H1 (cell line): ENCODE data around the gene TINAG. TPM values are rescaled to one million over a fixed set of nuclear protein-coding genes. Genes with fewer than 3 reads are reported as not detected.

Experiments used
- CTCF ChIA-PET: fragments of 300-600 bp; sonication (Branson Sonifier 250); formaldehyde crosslinking; loops from one replicate; lab custom pipeline; 2021; ENCODE audit not compliant: partially characterized antibody; lab: Charles Lee
- POLR2A ChIA-PET: fragments of 300-600 bp; sonication (Branson Sonifier 250); formaldehyde crosslinking; loops from one replicate; lab custom pipeline; 2021; ENCODE audit warnings: inconsistent platforms; ENCODE audit not compliant: partially characterized antibody; lab: Charles Lee
- DNase-seq, 2 experiments: peaks; one replicate each; pipeline versions ENCODE4 v3.0.0 to v3.0.0-alpha.2; 2010 to 2022; ENCODE audit warnings: low spot score in 2 of 2, low read depth in 1 of 2, mixed read lengths in 1 of 2
- FAIRE-seq: peaks from 2 replicates; lab custom pipeline; 2011; peaks lifted over from hg19 to GRCh38; lab: Jason Lieb, UNC
- H2AFZ ChIP-seq: 2 replicates; pipeline ENCODE4 v1.8.1; 2012; ENCODE audit warnings: low read length, inconsistent platforms
- H2AK5ac ChIP-seq: 2 replicates; pipeline ENCODE4 v1.6.1; 2013; ENCODE audit warnings: low read depth, low read length
- H2BK120ac ChIP-seq: replicated peaks from 2 replicates; pipeline ENCODE3; 2013; ENCODE audit warnings: low read depth, low read length, inconsistent platforms
- H2BK12ac ChIP-seq: 2 replicates; pipeline ENCODE4 v1.6.1; 2013; ENCODE audit warnings: low read depth, low read length
- H2BK15ac ChIP-seq: 2 replicates; pipeline ENCODE4 v1.6.1; 2013; ENCODE audit warnings: low read length
- H2BK20ac ChIP-seq: 2 replicates; pipeline ENCODE4 v1.6.1; 2013; ENCODE audit warnings: low read length
- H2BK5ac ChIP-seq: 2 replicates; pipeline ENCODE4 v1.6.1; 2013; ENCODE audit warnings: low read depth, low read length
- H3K14ac ChIP-seq: 2 replicates; pipeline ENCODE4 v1.6.1; 2013; ENCODE audit warnings: inconsistent platforms; ENCODE audit not compliant: insufficient read length
- H3K18ac ChIP-seq: 2 replicates; pipeline ENCODE4 v1.6.1; 2013; ENCODE audit warnings: low read length; ENCODE audit errors: extremely low read depth
- H3K23ac ChIP-seq: 2 replicates; pipeline ENCODE4 v1.6.1; 2013; ENCODE audit warnings: inconsistent platforms; ENCODE audit not compliant: insufficient read length
- H3K23me2 ChIP-seq: 2 replicates; pipeline ENCODE4 v1.6.1; 2013; ENCODE audit warnings: low read depth, low read length
- H3K27ac ChIP-seq: 2 replicates; pipeline ENCODE4 v1.6.1; 2011; ENCODE audit warnings: low read depth, low read length, inconsistent platforms
- H3K27me3 ChIP-seq, 4 experiments: replicated peaks in 1 of 4; 1 replicate in 1 of 4; 2 replicates in 3 of 4; pipeline versions ENCODE4 v1.6.1 to v1.8.1; 2011 to 2013; ENCODE audit warnings: low read length in 3 of 4, mild to moderate bottlenecking in 3 of 4, inconsistent platforms in 2 of 4, mixed read lengths in 2 of 4, moderate library complexity in 1 of 4; ENCODE audit not compliant: control insufficient read depth in 3 of 4, insufficient read depth in 3 of 4; ENCODE audit errors: extremely low read depth in 1 of 4
- H3K36me3 ChIP-seq, 4 experiments: 2 replicates each; pipeline versions ENCODE4 v1.6.1 to v1.8.1; 2011 to 2013; ENCODE audit warnings: mild to moderate bottlenecking in 4 of 4, low read length in 3 of 4, moderate library complexity in 2 of 4, control low read depth in 1 of 4, inconsistent platforms in 1 of 4; ENCODE audit not compliant: insufficient read depth in 4 of 4, control insufficient read depth in 2 of 4
- H3K4ac ChIP-seq: replicated peaks from 2 replicates; pipeline ENCODE3; 2013; ENCODE audit warnings: low read length, low read depth, mixed read lengths, inconsistent platforms; ENCODE audit not compliant: insufficient read length
- H3K4me1 ChIP-seq, 4 experiments: replicated peaks in 1 of 4; 1 replicate in 1 of 4; 2 replicates in 3 of 4; pipeline versions ENCODE4 v1.6.1 to v1.8.1; 2011 to 2013; ENCODE audit warnings: low read length in 3 of 4, inconsistent platforms in 2 of 4, mixed read lengths in 1 of 4; ENCODE audit not compliant: insufficient read depth in 4 of 4, control insufficient read depth in 3 of 4
- H3K4me2 ChIP-seq, 2 experiments: 2 replicates each; pipeline versions ENCODE4 v1.6.1 to v1.8.1; 2011 to 2013; ENCODE audit warnings: low read depth in 2 of 2, low read length in 2 of 2, control low read depth in 1 of 2, inconsistent platforms in 1 of 2, mild to moderate bottlenecking in 1 of 2; ENCODE audit not compliant: insufficient read depth in 1 of 2
- H3K4me3 ChIP-seq, 4 experiments: fragments of 200-600, 300-600 bp in 1 of 4; sonication (generic), shearing (Covaris generic), sonication (Bioruptor Twin) in 1 of 4; 2 replicates each; pipeline versions ENCODE4 v1.5.1 to v1.8.1; 2011 to 2016; ENCODE audit warnings: low read length in 4 of 4, low read depth in 3 of 4, control low read depth in 2 of 4, inconsistent platforms in 2 of 4, mild to moderate bottlenecking in 2 of 4, mixed read lengths in 1 of 4, moderate library complexity in 1 of 4; ENCODE audit not compliant: insufficient read depth in 2 of 4; ENCODE audit errors: extremely low read depth in 1 of 4
- H3K56ac ChIP-seq: replicated peaks from 2 replicates; pipeline ENCODE3; 2013; ENCODE audit warnings: low read depth, mild to moderate bottlenecking, mixed read lengths, low read length, inconsistent platforms; ENCODE audit not compliant: insufficient read length
- H3K79me1 ChIP-seq: 2 replicates; pipeline ENCODE4 v1.6.1; 2013; ENCODE audit warnings: low read depth, low read length, control low read depth
- H3K79me2 ChIP-seq, 2 experiments: 2 replicates each; pipeline versions ENCODE4 v1.6.1 to v1.8.1; 2012 to 2013; ENCODE audit warnings: low read length in 2 of 2, mild to moderate bottlenecking in 2 of 2, inconsistent platforms in 1 of 2; ENCODE audit not compliant: insufficient read depth in 2 of 2, control insufficient read depth in 1 of 2
- H3K9ac ChIP-seq, 4 experiments: replicated peaks in 1 of 4; 1 replicate in 1 of 4; 2 replicates in 3 of 4; pipeline versions ENCODE4 v1.6.1 to v1.8.1; 2011 to 2013; ENCODE audit warnings: low read depth in 3 of 4, low read length in 3 of 4, control low read depth in 2 of 4, mild to moderate bottlenecking in 2 of 4, moderate library complexity in 2 of 4, inconsistent platforms in 1 of 4; ENCODE audit errors: extremely low read depth in 1 of 4
- H3K9me3 ChIP-seq, 2 experiments: 2 replicates each; pipeline versions ENCODE4 v1.6.1 to v1.8.1; 2012 to 2013; ENCODE audit warnings: mild to moderate bottlenecking in 2 of 2, moderate library complexity in 2 of 2, control low read depth in 1 of 2, inconsistent platforms in 1 of 2, low read depth in 1 of 2, low read length in 1 of 2, mixed read lengths in 1 of 2; ENCODE audit not compliant: insufficient read depth in 2 of 2
- H4K20me1 ChIP-seq, 2 experiments: replicated peaks in 1 of 2; 2 replicates each; pipeline versions ENCODE3 to v1.8.1; 2011 to 2013; ENCODE audit warnings: inconsistent platforms in 2 of 2, low read length in 2 of 2, mild to moderate bottlenecking in 1 of 2; ENCODE audit not compliant: insufficient read depth in 2 of 2, control insufficient read depth in 1 of 2
- H4K5ac ChIP-seq: 2 replicates; pipeline ENCODE4 v1.6.1; 2013; ENCODE audit warnings: low read length, low read depth, mixed read lengths, inconsistent platforms; ENCODE audit not compliant: insufficient read length
- H4K8ac ChIP-seq: 2 replicates; pipeline ENCODE4 v1.8.0; 2013; ENCODE audit warnings: mild to moderate bottlenecking, moderate library complexity, low read length, inconsistent platforms; ENCODE audit not compliant: insufficient read depth; ENCODE audit errors: extremely low read depth
- H4K91ac ChIP-seq: replicated peaks from 2 replicates; pipeline ENCODE3; 2013; ENCODE audit warnings: low read length, mixed read lengths, inconsistent platforms; ENCODE audit not compliant: insufficient read length
- BACH1 ChIP-seq: IDR thresholded peaks from 2 replicates; pipeline ENCODE4 v1.6.1; 2012; ENCODE audit warnings: low read length, improper control_type of control experiment
- CEBPB ChIP-seq: IDR thresholded peaks from 2 replicates; pipeline ENCODE4 v1.6.1; 2012; ENCODE audit warnings: low read depth, low read length
- CHD1 ChIP-seq: IDR thresholded peaks from 2 replicates; pipeline ENCODE4 v1.6.1; 2012; ENCODE audit warnings: low read depth, low read length, improper control_type of control experiment
- GABPA ChIP-seq: IDR thresholded peaks from 2 replicates; pipeline ENCODE4 v1.6.1; 2011; ENCODE audit warnings: mild to moderate bottlenecking, low read length, moderate library complexity, borderline replicate concordance; ENCODE audit not compliant: insufficient read depth
- JUN ChIP-seq: IDR thresholded peaks from 2 replicates; pipeline ENCODE4 v1.6.1; 2011; ENCODE audit warnings: low read depth, mild to moderate bottlenecking, improper control_type of control experiment, low read length
- POLR2AphosphoS5 ChIP-seq: IDR thresholded peaks from 2 replicates; pipeline ENCODE4 v1.6.1; 2011; ENCODE audit warnings: low read depth, low read length
- RBBP5 ChIP-seq: IDR thresholded peaks from 2 replicates; pipeline ENCODE4 v1.7.1; 2012; ENCODE audit warnings: low read depth, mild to moderate bottlenecking, inconsistent platforms, low read length, moderate library complexity, borderline replicate concordance
- SP2 ChIP-seq: IDR thresholded peaks from 2 replicates; pipeline ENCODE4 v1.6.1; 2012; ENCODE audit warnings: mild to moderate bottlenecking, low read length, inconsistent platforms
- SRF ChIP-seq: IDR thresholded peaks from 2 replicates; pipeline ENCODE4 v1.6.1; 2011; ENCODE audit warnings: mild to moderate bottlenecking, low read depth, low read length, moderate library complexity
- SUZ12 ChIP-seq: fragments of 200-600 bp; sonication (generic); IDR thresholded peaks from 2 replicates; pipeline ENCODE4 v1.6.1; 2012; ENCODE audit warnings: mild to moderate bottlenecking, inconsistent platforms, low read length, moderate library complexity, mixed read lengths
- TAF1 ChIP-seq: IDR thresholded peaks from 2 replicates; pipeline ENCODE4 v1.6.1; 2011; ENCODE audit warnings: mild to moderate bottlenecking, low read depth, low read length
- TAF7 ChIP-seq: optimal IDR thresholded peaks from 2 replicates; pipeline ENCODE3; 2011; ENCODE audit warnings: low read depth, mild to moderate bottlenecking, inconsistent platforms, low read length, moderate library complexity, borderline replicate concordance
- TBP ChIP-seq: IDR thresholded peaks from 2 replicates; pipeline ENCODE4 v1.6.1; 2011; ENCODE audit warnings: low read depth, low read length, improper control_type of control experiment
- polyA plus RNA-seq, 7 experiments: library from polyadenylated mRNA; depleted of rRNA in 3 of 7; stranded (reverse) in 5 of 7; unstranded in 2 of 7; fragments of >200 nt in 5 of 7; fragments of 200-250 nt in 2 of 7; gene quantifications; 1 replicate in 5 of 7; 2 replicates in 1 of 7; 4 replicates in 1 of 7; pipeline versions ENCODE4 v1.2.1 to v1.2.3, GENCODE V29; 2011 to 2013; ENCODE audit warnings: missing spikeins in 2 of 7, mixed read lengths in 2 of 7
- total RNA-seq: library from RNA; stranded (reverse); fragmentation: NEBNext Ultra II Directional; extraction: Animal tissue kit (Norgen Biotek cat#: 25700); gene quantifications from 2 replicates; pipeline ENCODE4 v1.2.1, GENCODE V29; 2021

Gene TINAG
- total and polyA plus RNA-seq, 2 of the 8 experiments (the other 6 are each of a cell fraction or from before 2014, with no cell fraction given): not detected

DNA sequence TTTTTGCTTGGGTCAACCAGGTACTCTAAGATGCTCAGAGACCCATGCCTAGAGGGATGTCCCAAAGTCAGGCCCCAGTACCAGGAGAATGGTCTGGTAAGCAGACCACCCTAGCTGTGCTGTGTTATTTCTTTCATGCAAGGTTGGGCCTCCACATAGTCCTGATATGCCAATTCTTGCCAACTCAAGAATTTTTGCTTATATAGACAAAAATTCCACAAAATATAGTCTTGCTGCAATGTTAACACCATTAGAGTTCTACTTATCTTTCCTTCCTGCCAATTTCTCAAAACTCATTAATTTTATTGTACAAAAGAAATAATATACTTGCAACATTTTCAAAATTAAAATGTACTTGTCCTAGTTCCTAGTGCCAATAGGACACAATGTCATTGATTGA is 33.9 kb upstream of the TINAG start:
- Histone ChIP-seq H2BK12ac (no peak overlapping the region), H2AK5ac (no peak overlapping the region), H3K79me2 (no peaks in the 10 kb centered on the region), H3K9ac (no peak overlapping the region), H2BK120ac (no peak overlapping the region), H3K23me2 (no peaks in the 10 kb centered on the region; the same call in 1 of the 2 replicates), H2BK5ac (no peak overlapping the region), H3K56ac (no peak overlapping the region), H3K27ac (no peak overlapping the region), H4K8ac (no peak overlapping the region), H3K18ac (no peak overlapping the region), H3K4me3 (no peak overlapping the region), H3K4ac (no peak overlapping the region), H4K91ac (no peak overlapping the region), H3K4me2 (no peak overlapping the region), H3K36me3 (no peaks in the 10 kb centered on the region), H3K4me1 (no peaks in the 10 kb centered on the region), H2AFZ (no peak overlapping the region), H4K5ac (no peak overlapping the region), H3K14ac (no peak overlapping the region), H3K27me3 (no peaks in the 10 kb centered on the region), H2BK15ac (no peak overlapping the region), H2BK20ac (no peak overlapping the region), H3K23ac (no peak overlapping the region), H3K79me1 (no peaks in the 10 kb centered on the region), H4K20me1 (no peaks in the 10 kb centered on the region), H3K9me3 (no peaks in the 10 kb centered on the region)
- CTCF ChIA-PET: no interaction called here
- no peak for DNase-seq
- no peak for FAIRE-seq
- no peak for TF ChIP-seq BACH1
- TF ChIP-seq SP2: no peak
- no peak for TF ChIP-seq RBBP5
- no peak for TF ChIP-seq TAF1
- no peak for TF ChIP-seq TBP
- TF ChIP-seq TAF7: no peak
- no peak for TF ChIP-seq GABPA
- no peak for TF ChIP-seq SUZ12
- TF ChIP-seq POLR2AphosphoS5: no peak
- no peak for TF ChIP-seq JUN
- no peak for TF ChIP-seq CEBPB
- TF ChIP-seq CHD1: no peak
- no peak for TF ChIP-seq SRF
- POLR2A ChIA-PET: no interaction called here
